IPS-18c (cell line): Measurements from ENCODE around the gene MRPS35.

Source experiments
- H3K4me3 ChIP-seq: 2 replicates; pipeline ENCODE4 v1.7.0; 2013; ENCODE audit warnings: low read depth, mild to moderate bottlenecking, low read length, moderate library complexity; ENCODE audit not compliant: insufficient read depth
- H3K9me3 ChIP-seq: one replicate; pipeline ENCODE4 v1.6.1; 2013; ENCODE audit warnings: mild to moderate bottlenecking, low read length, moderate library complexity; ENCODE audit not compliant: control insufficient read depth, insufficient read depth

MRPS35 gene

GRCh38 chr12:27710592-27711316 lies at the start of gene MRPS35:
MRPS35 (plus strand) TSS chr12:27710832; CDS start chr12:27710844, 12 bp downstream.
- Histone ChIP-seq H3K4me3 (peak within 1 kb of the TSS; percentile 82), H3K9me3 (no peaks in the 10 kb centered on the region)

GRCh38 chr12:27665704-27666103 lies 44.9 kb upstream of the MRPS35 start:
- Histone ChIP-seq H3K9me3 (no peaks in the 10 kb centered on the region), H3K4me3 (no peak overlapping the region)

GRCh38 chr12:27666510-27666909 lies 44.1 kb upstream of the MRPS35 start:
- Histone ChIP-seq H3K9me3 (no peaks in the 10 kb centered on the region), H3K4me3 (no peak overlapping the region)

GRCh38 chr12:27667540-27667939 lies 43.1 kb upstream of the MRPS35 start:
- no peaks in the 10 kb centered on the region for H3K9me3 ChIP-seq

GRCh38 chr12:27672051-27672450 lies 38.6 kb upstream of the MRPS35 start:
- H3K4me3 ChIP-seq, result no peak overlapping the region
- no peaks in the 10 kb centered on the region for H3K9me3 ChIP-seq

More at GRCh38 chr12:27667540-27667939, 43.1 kb upstream of the MRPS35 start:
- no peak overlapping the region for H3K4me3 ChIP-seq

- H3K4me3 ChIP-seq, result no peak overlapping the region
Measured at GRCh38 chr12:27672643-27673042, 38.0 kb upstream of the MRPS35 start.

GRCh38 chr12:27673101-27673718 lies 37.4 kb upstream of the MRPS35 start:
- H3K9me3 ChIP-seq, result no peaks in the 10 kb centered on the region
- no peak overlapping the region for H3K4me3 ChIP-seq

More at GRCh38 chr12:27672643-27673042, 38.0 kb upstream of the MRPS35 start:
- H3K9me3 ChIP-seq, result no peaks in the 10 kb centered on the region

GRCh38 chr12:27674989-27675388 lies 35.6 kb upstream of the MRPS35 start:
- Histone ChIP-seq H3K4me3 (no peak overlapping the region), H3K9me3 (no peaks in the 10 kb centered on the region)

- Histone ChIP-seq H3K9me3 (no peaks in the 10 kb centered on the region), H3K4me3 (no peak overlapping the region)
Measured at GRCh38 chr12:27680619-27681018, 30.0 kb upstream of the MRPS35 start.

- Histone ChIP-seq H3K4me3 (no peak overlapping the region), H3K9me3 (no peaks in the 10 kb centered on the region)
Measured at GRCh38 chr12:27682534-27682933, 28.1 kb upstream of the MRPS35 start.

GRCh38 chr12:27685274-27685673 lies 25.4 kb upstream of the MRPS35 start:
- Histone ChIP-seq H3K4me3 (no peak overlapping the region), H3K9me3 (no peaks in the 10 kb centered on the region)

- H3K4me3 ChIP-seq, result no peak overlapping the region
- H3K9me3 ChIP-seq, result no peaks in the 10 kb centered on the region
Measured at GRCh38 chr12:27686147-27686546, 24.5 kb upstream of the MRPS35 start.

GRCh38 chr12:27688671-27689070 lies 22.0 kb upstream of the MRPS35 start:
- H3K9me3 ChIP-seq, result no peaks in the 10 kb centered on the region
- no peak overlapping the region for H3K4me3 ChIP-seq

- Histone ChIP-seq H3K9me3 (no peaks in the 10 kb centered on the region), H3K4me3 (no peak overlapping the region)
Measured at GRCh38 chr12:27689558-27690180, 21.0 kb upstream of the MRPS35 start.

- H3K9me3 ChIP-seq, result peaks cover under 1% of the 10 kb centered on the region
- H3K4me3 ChIP-seq, result no peak overlapping the region
Measured at GRCh38 chr12:27693403-27693802, 17.2 kb upstream of the MRPS35 start.

GRCh38 chr12:27695556-27696292 lies 14.9 kb upstream of the MRPS35 start:
- Histone ChIP-seq H3K4me3 (no peak overlapping the region), H3K9me3 (peaks cover 2% of the 10 kb centered on the region)

- peaks cover 2% of the 10 kb centered on the region for H3K9me3 ChIP-seq
- H3K4me3 ChIP-seq, result no peak within 1 kb of the TSS
Measured at GRCh38 chr12:27696293-27696652, 14.4 kb upstream of the MRPS35 start, which contains the start of gene REP15. REP15 (plus strand) TSS chr12:27696447; CDS start chr12:27696563, 116 bp downstream.
